GM23248 (cell line): ENCODE measurements around the gene POFUT2. TPM values are rescaled to one million over a fixed set of nuclear protein-coding genes. Genes with fewer than 3 reads are reported as not detected.

Experiments
- DNase-seq: peaks from one replicate; pipeline ENCODE4 v3.0.0-alpha.2; 2015
- H2AFZ ChIP-seq: fragments of 200-600 bp; sonication (generic); 2 replicates; pipeline ENCODE4 v1.6.1; 2016; ENCODE audit warnings: antibody characterized with exemption
- H3F3A ChIP-seq: fragments of 200-600 bp; sonication (generic); 2 replicates; pipeline ENCODE4 v1.6.1; 2016; ENCODE audit warnings: mild to moderate bottlenecking, antibody characterized with exemption, mixed run types; ENCODE audit not compliant: insufficient read depth
- H3K27ac ChIP-seq: fragments of 200-600 bp; sonication (generic); 2 replicates; pipeline ENCODE4 v1.5.1; 2016; ENCODE audit warnings: mild to moderate bottlenecking
- H3K27me3 ChIP-seq: fragments of 200-600 bp; sonication (generic); replicated peaks from 2 replicates; pipeline ENCODE4 v1.6.1; 2016; ENCODE audit warnings: mild to moderate bottlenecking; ENCODE audit not compliant: insufficient read depth
- H3K36me3 ChIP-seq: fragments of 200-600 bp; sonication (generic); 2 replicates; pipeline ENCODE4 v1.6.1; 2016; ENCODE audit warnings: low read depth, mild to moderate bottlenecking
- H3K4me1 ChIP-seq: fragments of 200-600 bp; sonication (generic); 2 replicates; pipeline ENCODE4 v1.6.1; 2016; ENCODE audit warnings: mild to moderate bottlenecking; ENCODE audit not compliant: insufficient read depth
- H3K4me2 ChIP-seq: fragments of 200-600 bp; sonication (generic); one replicate; pipeline ENCODE4 v1.6.1; 2016; ENCODE audit warnings: mild to moderate bottlenecking; ENCODE audit not compliant: unreplicated experiment
- H3K4me3 ChIP-seq: fragments of 200-600 bp; sonication (generic); 2 replicates; pipeline ENCODE4 v1.5.1; 2016; ENCODE audit warnings: mild to moderate bottlenecking
- H3K79me2 ChIP-seq: fragments of 200-600 bp; sonication (generic); 2 replicates; pipeline ENCODE4 v1.6.1; 2016; ENCODE audit warnings: mild to moderate bottlenecking; ENCODE audit not compliant: insufficient read depth
- H3K9ac ChIP-seq: fragments of 200-600 bp; sonication (generic); 2 replicates; pipeline ENCODE4 v1.6.1; 2016; ENCODE audit warnings: mild to moderate bottlenecking
- H3K9me2 ChIP-seq: fragments of 200-600 bp; sonication (generic); 2 replicates; pipeline ENCODE4 v1.6.1; 2016; ENCODE audit warnings: mixed run types, mild to moderate bottlenecking, moderate library complexity; ENCODE audit not compliant: insufficient read depth
- H3K9me3 ChIP-seq: fragments of 200-600 bp; sonication (generic); one replicate; pipeline ENCODE4 v1.6.1; 2017; ENCODE audit warnings: low read depth
- H4K20me1 ChIP-seq: fragments of 200-600 bp; sonication (generic); 2 replicates; pipeline ENCODE4 v1.6.0; 2016; ENCODE audit not compliant: insufficient read depth
- EZH2 ChIP-seq: fragments of 200-600 bp; sonication (generic); IDR thresholded peaks from 2 replicates; pipeline ENCODE4 v1.6.1; 2018; ENCODE audit warnings: antibody characterized with exemption, mild to moderate bottlenecking; ENCODE audit not compliant: insufficient read depth, poor library complexity, severe bottlenecking
- EZH2phosphoT487 ChIP-seq: fragments of 200-600 bp; sonication (generic); IDR thresholded peaks from 2 replicates; pipeline ENCODE4 v1.6.1; 2018; ENCODE audit warnings: antibody characterized with exemption, moderate library complexity, mild to moderate bottlenecking, low read depth; ENCODE audit not compliant: insufficient read depth
- WGBS, 2 experiments: methylation state at CpG; one replicate each; pipeline ENCODE4 v1.1.6; 2015 to 2017; ENCODE audit warnings: low lambda C conversion rate in 2 of 2, low coverage in 1 of 2; ENCODE audit errors: missing lambda C conversion rate in 2 of 2; 5-methylcytosine and 5-hydroxymethylcytosine counted together
- in situ Hi-C: fragments of 300-500 bp; cut with MboI; formaldehyde crosslinking; loops from 2 replicates; pipeline ENCODE4 v1.15.0; 2020
- polyA plus RNA-seq: library from polyadenylated mRNA; unstranded; fragments of >200 nt; fragmentation: Nextera tagmentation; extraction: Ambion mirVana; gene quantifications from 2 replicates; pipeline ENCODE4 v1.2.1, GENCODE V29; 2016
- total RNA-seq: library from RNA; depleted of rRNA; stranded (reverse); fragments of >200 nt; shearing (Covaris generic); gene quantifications from 2 replicates; pipeline ENCODE4 v1.2.3, GENCODE V29; 2014

Gene POFUT2
- total and polyA plus RNA-seq, 2 experiments from 2014 or later = 30.1 to 48.2 TPM

- in situ Hi-C loops = no loop called here
- TF ChIP-seq EZH2phosphoT487 (no peak), EZH2 (no peak)
- H3F3A ChIP-seq = no peaks in the 10 kb centered on the region
Measured at GRCh38 chr21:45303091-45303615, 15.5 kb upstream of the POFUT2 start.

GRCh38 chr21:45302082-45303061 lies 14.7 kb upstream of the POFUT2 start:
- in situ Hi-C loops = no loop called here

More at GRCh38 chr21:45303091-45303615, 15.5 kb upstream of the POFUT2 start:
- H3K27me3 ChIP-seq = no peaks in the 10 kb centered on the region
- WGBS, 2 experiments = 93 to 97% methylated on average over 20 to 21 of the region's 21 CpGs
- H3K4me3 ChIP-seq = no peak overlapping the region
- H3K9me2 ChIP-seq = no peaks in the 10 kb centered on the region
- no peaks in the 10 kb centered on the region for H3K9me3 ChIP-seq
- H3K79me2 ChIP-seq = peaks cover 1% of the 10 kb centered on the region; the same call in 1 of the 2 replicates
- no peak overlapping the region for H3K4me2 ChIP-seq
- no peak overlapping the region for H2AFZ ChIP-seq
- H3K9ac ChIP-seq = no peak overlapping the region
- no peaks in the 10 kb centered on the region for H3K4me1 ChIP-seq
- no peaks in the 10 kb centered on the region for H4K20me1 ChIP-seq
- no peak overlapping the region for H3K27ac ChIP-seq
- no peaks in the 10 kb centered on the region for H3K36me3 ChIP-seq
- no peak for DNase-seq

GRCh38 chr21:45301521-45302081 lies 13.9 kb upstream of the POFUT2 start:
- Histone ChIP-seq H3K4me2 (no peak overlapping the region), H3K9me3 (no peaks in the 10 kb centered on the region), H3K9me2 (no peaks in the 10 kb centered on the region), H3K4me3 (no peak overlapping the region), H3K36me3 (no peaks in the 10 kb centered on the region), H3K27me3 (no peaks in the 10 kb centered on the region), H3F3A (no peaks in the 10 kb centered on the region), H3K9ac (no peak overlapping the region), H3K27ac (no peak overlapping the region), H4K20me1 (no peaks in the 10 kb centered on the region), H2AFZ (no peak overlapping the region), H3K79me2 (peaks cover 15% of the 10 kb centered on the region), H3K4me1 (no peaks in the 10 kb centered on the region)
- in situ Hi-C loops = no loop called here
- 88 to 90% methylated on average over 20 of the region's 20 CpGs for WGBS, 2 experiments
- TF ChIP-seq EZH2phosphoT487 (no peak), EZH2 (no peak)
- DNase-seq = no peak

More at GRCh38 chr21:45302082-45303061, 14.7 kb upstream of the POFUT2 start:
- Histone ChIP-seq H3K9me2 (no peaks in the 10 kb centered on the region), H3K79me2 (peaks cover 9% of the 10 kb centered on the region; the same call in 1 of the 2 replicates), H3K27me3 (no peaks in the 10 kb centered on the region), H2AFZ (no peak overlapping the region), H3K27ac (no peak overlapping the region), H4K20me1 (no peaks in the 10 kb centered on the region), H3K4me2 (no peak overlapping the region), H3F3A (no peaks in the 10 kb centered on the region), H3K36me3 (no peaks in the 10 kb centered on the region), H3K4me3 (no peak overlapping the region), H3K9me3 (no peaks in the 10 kb centered on the region), H3K9ac (no peak overlapping the region), H3K4me1 (no peaks in the 10 kb centered on the region)
- 66% methylated on average over 54 of the region's 54 CpGs for WGBS, 2 experiments
- DNase-seq = no peak
- TF ChIP-seq EZH2phosphoT487 (no peak), EZH2 (no peak)

GRCh38 chr21:45300786-45301520 lies 13.3 kb upstream of the POFUT2 start:
- Histone ChIP-seq H3K9me3 (no peaks in the 10 kb centered on the region), H3F3A (peaks cover 6% of the 10 kb centered on the region; the same call in 1 of the 2 replicates), H3K9me2 (no peaks in the 10 kb centered on the region), H3K27ac (no peak overlapping the region), H2AFZ (no peak overlapping the region), H3K4me3 (no peak overlapping the region), H3K79me2 (peaks cover 18% of the 10 kb centered on the region), H3K4me1 (peaks cover 6% of the 10 kb centered on the region), H3K4me2 (no peak overlapping the region), H4K20me1 (no peaks in the 10 kb centered on the region), H3K36me3 (no peaks in the 10 kb centered on the region), H3K27me3 (no peaks in the 10 kb centered on the region), H3K9ac (no peak overlapping the region)
- in situ Hi-C loops = no loop called here
- WGBS, 2 experiments = 90 to 93% methylated on average over 14 to 43 of the region's 43 CpGs
- TF ChIP-seq EZH2phosphoT487 = no peak
- TF ChIP-seq EZH2 = no peak
- DNase-seq = no peak
